Retinal pigment epithelial cell (primary cell): Measurements from ENCODE around the gene MRPL41.
"Not testable (repeated sequence)": the region's sequence is repeated elsewhere in the genome, so short reads cannot be mapped to it uniquely, and the experiment has no call there.

Experiments used
- DNase-seq: peaks from one replicate; pipeline ENCODE4 v3.0.0-alpha.2; 2010; ENCODE audit warnings: low read depth
- H3K4me3 ChIP-seq: 2 replicates; pipeline ENCODE4 v1.5.1; 2011; ENCODE audit warnings: mild to moderate bottlenecking, low read length, control low read depth, moderate library complexity
- TF ChIP-seq, protein P1 (sequence below): conservative IDR thresholded peaks from 2 replicates; pipeline ENCODE4 v1.5.1; 2011; ENCODE audit warnings: low read depth, low read length, control low read depth, inconsistent platforms

The MRPL41 gene

GRCh38 chr9:137590469-137591383 lies 39.0 kb downstream of the MRPL41 start, which contains the start of gene ZMYND19:
Gene ZMYND19, minus strand, starts transcription at chr9:137590512. Its CDS starts 249 bp downstream, at chr9:137590263.
- TF ChIP-seq, protein P1, sequence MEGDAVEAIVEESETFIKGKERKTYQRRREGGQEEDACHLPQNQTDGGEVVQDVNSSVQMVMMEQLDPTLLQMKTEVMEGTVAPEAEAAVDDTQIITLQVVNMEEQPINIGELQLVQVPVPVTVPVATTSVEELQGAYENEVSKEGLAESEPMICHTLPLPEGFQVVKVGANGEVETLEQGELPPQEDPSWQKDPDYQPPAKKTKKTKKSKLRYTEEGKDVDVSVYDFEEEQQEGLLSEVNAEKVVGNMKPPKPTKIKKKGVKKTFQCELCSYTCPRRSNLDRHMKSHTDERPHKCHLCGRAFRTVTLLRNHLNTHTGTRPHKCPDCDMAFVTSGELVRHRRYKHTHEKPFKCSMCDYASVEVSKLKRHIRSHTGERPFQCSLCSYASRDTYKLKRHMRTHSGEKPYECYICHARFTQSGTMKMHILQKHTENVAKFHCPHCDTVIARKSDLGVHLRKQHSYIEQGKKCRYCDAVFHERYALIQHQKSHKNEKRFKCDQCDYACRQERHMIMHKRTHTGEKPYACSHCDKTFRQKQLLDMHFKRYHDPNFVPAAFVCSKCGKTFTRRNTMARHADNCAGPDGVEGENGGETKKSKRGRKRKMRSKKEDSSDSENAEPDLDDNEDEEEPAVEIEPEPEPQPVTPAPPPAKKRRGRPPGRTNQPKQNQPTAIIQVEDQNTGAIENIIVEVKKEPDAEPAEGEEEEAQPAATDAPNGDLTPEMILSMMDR, result peak; percentile 16
- H3K4me3 ChIP-seq, result peak within 1 kb of the TSS; percentile 71
- peak; percentile 31 for DNase-seq

DNA sequence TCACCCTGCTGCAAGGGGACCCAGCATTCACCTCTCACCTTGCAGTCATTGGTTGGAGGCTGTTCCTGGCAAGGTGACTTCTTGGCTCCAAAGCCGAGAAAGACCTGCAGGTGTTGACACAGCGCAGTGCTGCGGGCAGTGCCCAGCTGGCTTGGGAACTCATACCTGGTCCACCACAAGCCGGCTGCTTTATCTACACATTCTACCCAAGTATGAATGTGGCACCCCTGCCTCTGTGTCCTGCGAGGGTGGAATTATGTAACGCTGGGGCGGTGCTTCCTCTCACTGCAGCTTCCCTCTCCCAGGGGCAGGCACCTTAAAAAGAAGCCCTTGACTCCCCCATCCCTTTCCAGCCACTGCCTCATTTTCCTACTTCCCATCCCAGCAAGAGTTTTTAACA lies 41.1 kb downstream of the MRPL41 start:
- no peak for DNase-seq
- no peak overlapping the region for H3K4me3 ChIP-seq
- TF ChIP-seq, protein P1, result no peak

GRCh38 chr9:137593176-137593575 lies 41.5 kb downstream of the MRPL41 start:
- H3K4me3 ChIP-seq, result no peak overlapping the region
- DNase-seq, result no peak
- TF ChIP-seq, protein P1, result no peak

DNA sequence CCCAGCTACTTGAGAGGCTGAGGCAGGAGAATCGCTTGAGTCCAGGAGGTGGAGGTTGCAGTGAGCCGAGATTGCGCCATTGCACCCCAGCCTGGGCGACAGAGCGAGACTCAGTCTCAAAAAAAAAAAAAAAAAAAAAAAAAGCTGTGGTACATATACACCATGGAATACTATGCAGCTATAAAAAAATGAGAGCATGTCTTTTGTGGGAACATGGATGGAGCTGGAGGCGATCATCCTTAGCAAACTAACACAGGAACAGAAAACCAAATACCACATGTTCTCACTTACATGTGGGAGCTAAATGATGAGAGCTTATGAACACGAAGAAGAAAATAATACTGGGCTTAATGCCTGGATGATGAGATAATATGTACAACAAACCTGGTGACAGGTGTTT lies 44.9 kb downstream of the MRPL41 start:
- H3K4me3 ChIP-seq, result not testable (repeated sequence)

GRCh38 chr9:137598943-137599342 lies 47.3 kb downstream of the MRPL41 start:
- TF ChIP-seq, protein P1, result no peak
- DNase-seq, result no peak

More for the DNA sequence above, 44.9 kb downstream of the MRPL41 start:
- not testable (repeated sequence) for DNase-seq

More at GRCh38 chr9:137598943-137599342, 47.3 kb downstream of the MRPL41 start:
- no peak overlapping the region for H3K4me3 ChIP-seq
